Activated CD4-positive, alpha-beta T cell treated with anti-CD3 and anti-CD28 coated beads, Interleukin-2, Interleukin-6, amounts not matched to agents 100 ng/mL and 50 ng/mL, durations not matched to agents 16 hours and 8 hours (primary cell): ENCODE measurements around the gene AFTPH.
"Not testable (repeated sequence)": the region's sequence is repeated elsewhere in the genome, so short reads cannot be mapped to it uniquely, and the experiment has no call there.

ENCODE experiments used
- DNase-seq: peaks from one replicate; pipeline ENCODE4 v3.0.0-alpha.2; 2020

Gene AFTPH

GRCh38 chr2:64501946-64502345 is 22.2 kb upstream of the AFTPH start:
- DNase-seq, result no peak

GRCh38 chr2:64502860-64503259 is 21.3 kb upstream of the AFTPH start:
- no peak for DNase-seq

DNA sequence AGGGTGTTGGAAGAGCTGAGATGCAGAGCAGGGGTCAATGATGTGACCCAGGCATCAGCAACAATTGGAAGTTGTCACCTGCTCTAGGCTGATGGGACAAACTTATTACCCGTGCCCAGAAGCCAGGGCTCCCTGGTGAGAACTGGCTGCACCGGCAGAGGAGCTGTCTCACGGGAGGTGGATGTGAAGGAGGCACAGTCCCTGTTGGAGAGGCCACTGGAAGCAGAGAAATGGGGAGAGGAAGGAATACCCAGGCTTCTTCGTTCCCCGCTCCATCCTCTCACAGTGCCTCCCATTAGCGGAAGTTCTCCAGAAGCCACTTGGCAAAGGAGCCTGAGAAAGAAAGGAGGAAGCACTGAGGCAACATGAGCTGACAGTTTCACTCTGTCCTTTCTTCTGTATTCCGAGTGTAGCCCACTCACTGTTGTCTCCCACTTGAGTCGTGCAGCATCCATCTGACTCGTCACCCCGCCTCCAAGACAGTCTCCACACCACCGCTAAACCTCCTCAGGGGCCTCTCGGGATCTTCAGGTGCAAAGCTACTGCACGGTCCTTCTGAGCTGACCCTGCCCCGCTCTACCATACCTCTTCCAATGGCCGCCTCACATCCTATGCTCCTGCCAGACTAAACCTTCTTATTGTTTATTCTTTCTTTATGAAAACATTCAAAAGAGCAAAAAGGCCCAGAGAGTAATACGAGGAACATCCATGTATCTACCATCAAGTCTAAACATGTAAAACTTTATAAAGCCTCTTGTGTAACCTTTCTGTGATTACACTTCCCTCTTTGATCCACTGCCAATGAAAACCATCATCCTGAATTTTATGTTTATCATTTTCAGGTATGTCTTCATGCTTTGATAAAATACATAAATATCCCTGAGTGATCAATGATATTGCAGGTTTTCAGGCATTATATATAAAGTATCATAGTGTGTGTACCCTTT is 19.1 kb upstream of the AFTPH start:
- DNase-seq, result no peak

DNA sequence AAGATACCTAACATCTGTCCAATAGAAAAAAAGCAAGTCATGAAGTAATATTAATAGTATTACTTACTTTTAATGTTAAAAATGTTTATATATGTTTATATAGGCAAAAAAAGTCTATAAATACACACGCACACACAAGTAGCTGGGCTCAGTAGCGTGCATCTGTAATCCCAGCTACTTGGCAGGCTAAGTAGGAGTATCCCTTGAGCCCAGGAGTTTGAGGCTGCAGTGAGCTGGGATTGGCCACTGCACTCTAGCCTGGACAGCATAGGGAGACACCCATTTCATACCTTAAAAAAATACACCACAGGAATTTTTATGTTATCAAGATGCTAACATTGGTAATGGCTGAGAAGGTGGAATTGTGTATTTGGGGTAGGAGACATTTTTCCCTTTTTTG is 17.4 kb upstream of the AFTPH start:
- no peak for DNase-seq

GRCh38 chr2:64514008-64514407 is 10.1 kb upstream of the AFTPH start:
- DNase-seq, result no peak

- DNase-seq, result no peak
Observed at GRCh38 chr2:64515086-64515485, 9.0 kb upstream of the AFTPH start.

DNA sequence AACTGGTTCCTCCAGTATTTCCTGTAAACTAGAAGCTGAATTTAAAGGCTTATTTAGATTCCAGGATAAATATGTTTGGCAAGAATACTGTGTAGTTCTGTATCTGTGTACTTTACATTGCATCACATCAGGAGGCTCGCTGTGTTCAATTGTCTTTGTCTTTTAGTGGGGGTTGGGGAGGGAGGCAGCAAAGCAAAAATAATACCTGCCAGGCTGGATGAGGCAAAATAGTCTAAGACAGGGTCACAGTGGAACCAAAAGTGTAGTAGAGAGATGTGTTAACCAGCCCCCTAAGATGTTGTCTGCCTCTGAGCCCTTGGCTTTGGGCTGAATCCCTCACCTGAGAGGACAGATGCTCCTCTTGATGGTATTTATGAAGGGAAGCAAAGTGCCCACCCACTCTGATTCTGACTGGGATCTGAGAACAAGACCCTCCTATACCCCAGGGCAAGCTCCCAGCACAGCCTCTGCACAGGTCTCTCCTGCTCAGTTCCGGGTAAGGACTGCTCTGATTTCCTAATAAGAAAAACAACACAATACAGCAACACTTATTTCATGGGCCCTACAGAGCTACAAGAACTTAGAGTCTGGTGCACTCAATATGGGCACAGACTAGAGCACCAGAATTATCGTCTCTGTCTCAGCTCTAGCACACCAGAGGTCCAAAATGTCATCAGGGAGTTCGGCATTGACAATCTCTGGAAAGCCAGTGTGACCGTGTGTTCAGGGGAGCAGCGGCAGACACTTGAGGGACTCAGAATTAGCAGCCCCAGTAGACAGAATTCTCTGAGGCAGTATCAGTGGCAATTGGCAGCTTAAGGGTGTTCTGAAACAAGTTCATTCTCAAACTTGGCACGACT is 7.2 kb upstream of the AFTPH start:
- DNase-seq, result no peak

GRCh38 chr2:64517511-64517884 is 6.6 kb upstream of the AFTPH start:
- no peak for DNase-seq

GRCh38 chr2:64522843-64523428 is 1.2 kb upstream of the AFTPH start:
- DNase-seq, result peak; percentile 88

- peak; percentile 41 for DNase-seq
Observed at GRCh38 chr2:64524604-64525316, 632 bp downstream of the AFTPH start.

- DNase-seq, result peak; percentile 69
Observed at GRCh38 chr2:64525317-64525613, 1.1 kb downstream of the AFTPH start.

GRCh38 chr2:64526034-64526433 is 1.9 kb downstream of the AFTPH start:
- DNase-seq, result no peak

DNA sequence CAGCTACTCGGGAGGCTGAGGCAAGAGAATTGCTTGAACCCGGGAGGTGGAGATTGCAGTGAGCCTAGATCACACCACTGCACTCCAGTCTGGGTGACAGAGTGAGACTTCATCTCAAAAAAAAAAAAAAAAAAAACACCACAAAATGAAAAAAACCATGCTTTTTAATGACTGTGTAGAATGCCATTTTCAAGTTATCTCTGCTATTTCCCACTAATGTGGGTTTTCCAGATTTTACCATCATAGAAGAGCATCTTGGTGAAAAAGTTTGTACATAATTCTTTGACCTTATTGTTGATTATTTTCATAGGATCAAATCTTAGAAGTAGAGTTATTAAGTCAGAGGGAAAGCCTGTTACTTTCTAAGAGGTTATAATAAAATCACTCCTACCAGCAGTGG is 6.8 kb downstream of the AFTPH start:
- not testable (repeated sequence) for DNase-seq

GRCh38 chr2:64532030-64532429 is 7.9 kb downstream of the AFTPH start:
- no peak for DNase-seq

- peak; percentile 44 for DNase-seq
Observed at GRCh38 chr2:64533882-64534281, 9.8 kb downstream of the AFTPH start.

DNA sequence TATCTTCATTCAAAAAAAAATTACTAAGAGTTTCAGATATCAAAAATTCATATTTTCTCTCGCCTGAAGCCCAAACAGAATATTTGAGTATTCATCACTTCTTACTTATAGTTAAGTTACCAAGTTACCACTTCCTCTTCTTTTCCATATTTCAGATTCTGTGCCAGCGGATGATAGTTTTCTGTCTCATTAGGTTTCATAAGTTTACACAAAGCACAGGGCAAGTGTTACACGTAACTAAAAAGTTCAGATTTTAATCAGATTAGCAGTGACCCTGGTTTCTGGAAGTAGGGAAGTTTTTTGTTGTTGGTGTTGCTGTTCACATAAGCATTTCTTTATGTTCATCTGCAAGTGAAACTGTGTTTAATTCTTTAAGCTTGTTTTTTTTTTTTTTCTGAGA is 10.2 kb downstream of the AFTPH start:
- peak; percentile 59 for DNase-seq

- DNase-seq, result no peak
Observed at GRCh38 chr2:64535024-64535423, 10.9 kb downstream of the AFTPH start.

GRCh38 chr2:64537991-64538390 is 13.9 kb downstream of the AFTPH start:
- no peak for DNase-seq

- peak; percentile 35 for DNase-seq
Observed at GRCh38 chr2:64538764-64539433, 14.8 kb downstream of the AFTPH start.

GRCh38 chr2:64540615-64541014 is 16.5 kb downstream of the AFTPH start:
- DNase-seq, result peak; percentile 38

DNA sequence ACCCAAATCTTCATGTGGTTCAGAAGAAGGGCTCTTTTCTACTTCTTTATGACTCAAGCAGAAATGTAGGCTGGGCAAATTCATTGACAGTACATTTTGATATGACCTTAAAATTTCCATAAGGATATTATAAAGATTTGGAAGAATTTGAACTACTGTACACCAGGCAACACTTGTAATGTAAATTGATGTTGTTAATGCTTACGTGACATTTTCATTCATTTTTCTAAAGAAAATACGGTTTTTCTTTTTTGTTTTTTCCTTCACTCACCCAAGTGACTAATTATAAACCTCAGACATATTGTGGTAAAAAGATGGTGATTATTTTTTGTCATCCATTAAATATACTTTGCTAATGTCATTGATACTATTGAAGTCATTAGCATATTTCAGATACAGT is 17.4 kb downstream of the AFTPH start:
- no peak for DNase-seq
